Esophagus squamous epithelium (tissue), 5 donors: ENCODE results near the gene PRKN. TPM values are rescaled to one million over a fixed set of nuclear protein-coding genes. Genes with fewer than 3 reads are reported as not detected.

Experiments used
- DNase-seq: peaks from one replicate; lab custom pipeline; 2025; lab: John Stamatoyannopoulos, UW
- H3K27ac ChIP-seq, 4 donors: fragments of 200-600 bp; sonication (generic); one replicate each; pipeline ENCODE4 v1.5.1; 2016 to 2019; ENCODE audit warnings: mild to moderate bottlenecking in 1 of 4
- H3K27me3 ChIP-seq, 4 donors: fragments of 200-600 bp; sonication (generic); 1 replicate in 3 of 4; 2 replicates in 1 of 4; pipeline versions ENCODE4 v1.5.1 to v1.6.0; 2017 to 2021; ENCODE audit warnings: antibody characterized with exemption in 1 of 4
- H3K36me3 ChIP-seq, 3 donors: fragments of 200-600 bp; sonication (generic); one replicate each; pipeline ENCODE4 v1.5.1; 2016 to 2019
- H3K4me1 ChIP-seq, 3 donors: fragments of 200-600 bp; sonication (generic); one replicate each; pipeline ENCODE4 v1.5.1; 2017 to 2019
- H3K4me3 ChIP-seq, 4 donors: fragments of 200-600 bp; sonication (generic); 1 replicate in 3 of 4; 2 replicates in 1 of 4; pipeline ENCODE4 v1.5.1; 2016 to 2019; ENCODE audit warnings: mild to moderate bottlenecking in 2 of 4, moderate library complexity in 1 of 4
- H3K9me3 ChIP-seq, 3 donors: fragments of 200-600 bp; sonication (generic); one replicate each; pipeline ENCODE4 v1.5.1; 2016 to 2019
- POLR2A ChIP-seq, 4 donors: fragments of 450-650 bp; IDR thresholded peaks; one replicate each; pipeline ENCODE4 v1.6.1; 2017; ENCODE audit warnings: antibody characterized with exemption in 4 of 4, mild to moderate bottlenecking in 4 of 4, moderate library complexity in 3 of 4
- WGBS, 2 donors: methylation state at CpG; one replicate each; pipeline ENCODE4 v1.1.5; 2018; 5-methylcytosine and 5-hydroxymethylcytosine counted together
- intact Hi-C: fragments of 100-400 bp; cut with DNase I; formaldehyde crosslinking; loops from one replicate; pipeline ENCODE4 v1.15.0; 2022
- total RNA-seq, 4 donors: library from RNA; depleted of rRNA; stranded (reverse); fragments of >200 nt; gene quantifications; one replicate each; pipeline ENCODE4 v1.1.0, GENCODE V29; 2016
- TF ChIP-seq, protein P1 (sequence below), 6 experiments: fragments of 450-650 bp in 4 of 6; fragments of 200-600 bp in 2 of 6; sonication (generic) in 2 of 6; IDR thresholded peaks; one replicate each; pipeline ENCODE4 v1.5.1; 2016 to 2019; ENCODE audit warnings: antibody characterized with exemption in 6 of 6, mild to moderate bottlenecking in 4 of 6, moderate library complexity in 4 of 6
- donor health status: DM: yes; HTN: yes; CAD: no.

PRKN gene
- total RNA-seq, 4 donors from 2014 or later: 0.70 to 5.5 (median 2.2) TPM

DNA sequence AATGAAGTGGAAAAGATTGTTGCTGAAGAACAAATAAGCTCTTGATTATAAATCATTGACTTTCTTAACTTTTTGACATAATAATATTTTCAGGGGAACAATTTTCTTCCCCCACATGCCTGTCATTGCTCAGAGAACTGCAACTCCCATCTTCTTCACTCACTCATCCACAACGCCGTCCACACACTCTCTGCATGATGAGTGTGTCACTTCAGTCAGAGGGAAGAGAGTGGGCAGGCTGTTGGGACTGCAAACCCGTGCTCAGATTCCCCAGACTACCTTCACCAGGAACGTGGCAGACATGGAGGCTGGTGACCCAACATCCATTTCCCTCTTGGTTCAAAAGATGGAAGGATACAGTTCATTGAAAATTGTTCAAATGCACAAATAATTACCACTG, 650.8 kb downstream of the PRKN start:
- intact Hi-C loops: no loop called here
- H3K9me3 ChIP-seq: no peaks in the 10 kb centered on the region
- no peak overlapping the region for H3K4me3 ChIP-seq
- no peak for TF ChIP-seq POLR2A (IDR thresholded peaks at IDR 0.05)
- DNase-seq: no peak
- H3K36me3 ChIP-seq: no peaks in the 10 kb centered on the region
- H3K4me1 ChIP-seq: no peaks in the 10 kb centered on the region
- no peaks in the 10 kb centered on the region for H3K27me3 ChIP-seq
- WGBS, 2 donors: 77 to 79% methylated on average over 4 of the region's 4 CpGs
- H3K27ac ChIP-seq: no peak overlapping the region

DNA sequence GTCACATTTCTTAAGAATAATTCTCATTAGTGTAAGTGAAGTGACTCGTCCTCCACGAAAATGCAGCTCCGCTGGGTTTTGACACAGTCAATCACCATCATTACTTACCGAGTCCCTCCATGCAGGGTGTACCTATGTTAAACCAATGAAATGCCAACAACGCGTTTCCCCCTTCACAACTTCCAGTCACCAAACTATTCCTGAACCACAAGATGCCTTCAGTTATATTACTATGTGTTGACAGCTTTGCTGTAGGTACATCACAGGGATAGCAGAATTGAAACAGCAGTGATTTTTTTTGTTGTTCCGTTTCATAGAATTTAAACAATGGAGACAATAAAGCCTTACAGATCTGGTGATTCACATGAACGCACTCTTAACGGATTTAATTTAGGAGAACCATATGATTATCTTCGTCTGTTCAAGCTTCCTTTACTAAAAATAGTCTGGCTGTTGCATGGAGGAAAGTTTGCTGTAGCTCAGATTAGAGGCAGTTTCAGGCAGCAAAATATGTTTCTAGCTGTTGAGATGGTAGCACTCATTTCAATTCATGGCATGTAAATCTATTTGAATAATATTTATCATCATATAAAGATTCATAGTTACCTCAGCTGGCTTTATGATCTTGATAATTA, 652.8 kb downstream of the PRKN start:
- H3K4me1 ChIP-seq: no peaks in the 10 kb centered on the region
- no peak overlapping the region for H3K27ac ChIP-seq
- TF ChIP-seq, protein P1, sequence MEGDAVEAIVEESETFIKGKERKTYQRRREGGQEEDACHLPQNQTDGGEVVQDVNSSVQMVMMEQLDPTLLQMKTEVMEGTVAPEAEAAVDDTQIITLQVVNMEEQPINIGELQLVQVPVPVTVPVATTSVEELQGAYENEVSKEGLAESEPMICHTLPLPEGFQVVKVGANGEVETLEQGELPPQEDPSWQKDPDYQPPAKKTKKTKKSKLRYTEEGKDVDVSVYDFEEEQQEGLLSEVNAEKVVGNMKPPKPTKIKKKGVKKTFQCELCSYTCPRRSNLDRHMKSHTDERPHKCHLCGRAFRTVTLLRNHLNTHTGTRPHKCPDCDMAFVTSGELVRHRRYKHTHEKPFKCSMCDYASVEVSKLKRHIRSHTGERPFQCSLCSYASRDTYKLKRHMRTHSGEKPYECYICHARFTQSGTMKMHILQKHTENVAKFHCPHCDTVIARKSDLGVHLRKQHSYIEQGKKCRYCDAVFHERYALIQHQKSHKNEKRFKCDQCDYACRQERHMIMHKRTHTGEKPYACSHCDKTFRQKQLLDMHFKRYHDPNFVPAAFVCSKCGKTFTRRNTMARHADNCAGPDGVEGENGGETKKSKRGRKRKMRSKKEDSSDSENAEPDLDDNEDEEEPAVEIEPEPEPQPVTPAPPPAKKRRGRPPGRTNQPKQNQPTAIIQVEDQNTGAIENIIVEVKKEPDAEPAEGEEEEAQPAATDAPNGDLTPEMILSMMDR (IDR thresholded peaks at IDR 0.05): no peak
- no peak for TF ChIP-seq POLR2A (IDR thresholded peaks at IDR 0.05)
- intact Hi-C loops: no loop called here
- H3K27me3 ChIP-seq: no peaks in the 10 kb centered on the region
- WGBS, 2 donors: 74 to 76% methylated on average over 10 of the region's 10 CpGs
- H3K9me3 ChIP-seq: peaks cover 0 to 7% (median 0%) of the 10 kb centered on the region in 3 donors
- no peak for DNase-seq
- H3K4me3 ChIP-seq: no peak overlapping the region
- no peaks in the 10 kb centered on the region for H3K36me3 ChIP-seq

DNA sequence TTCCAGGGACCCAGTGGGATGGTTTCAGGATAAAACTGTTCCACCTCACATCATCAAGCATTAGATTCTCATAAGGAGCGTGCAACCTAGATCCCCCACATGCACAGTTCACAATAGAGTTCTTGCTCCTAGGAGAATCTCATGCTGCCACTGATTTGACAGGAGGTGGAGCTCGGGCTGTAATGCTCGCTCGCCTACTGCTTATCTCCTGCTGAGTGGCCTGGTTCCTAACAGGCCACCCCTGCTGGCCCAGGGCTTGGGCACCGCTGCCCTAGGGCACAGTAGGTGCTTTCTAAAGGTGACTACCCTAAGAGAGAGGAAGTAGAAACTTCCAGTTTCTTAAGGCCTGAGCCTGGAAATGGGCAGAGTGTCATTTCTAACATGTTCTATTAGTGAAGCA, 656.9 kb downstream of the PRKN start:
- no peak for TF ChIP-seq POLR2A (IDR thresholded peaks at IDR 0.05)
- TF ChIP-seq, protein P1 (IDR thresholded peaks at IDR 0.05): no peak
- H3K27ac ChIP-seq: no peak overlapping the region
- intact Hi-C loops: no loop called here
- H3K4me1 ChIP-seq: no peaks in the 10 kb centered on the region
- WGBS, 2 donors: 59 to 100% methylated on average over 1 to 5 of the region's 5 CpGs
- peaks cover 0 to 8% (median 0%) of the 10 kb centered on the region in 3 donors for H3K9me3 ChIP-seq
- no peak for DNase-seq
- no peaks in the 10 kb centered on the region for H3K36me3 ChIP-seq
- no peak overlapping the region for H3K4me3 ChIP-seq
- H3K27me3 ChIP-seq: no peaks in the 10 kb centered on the region

DNA sequence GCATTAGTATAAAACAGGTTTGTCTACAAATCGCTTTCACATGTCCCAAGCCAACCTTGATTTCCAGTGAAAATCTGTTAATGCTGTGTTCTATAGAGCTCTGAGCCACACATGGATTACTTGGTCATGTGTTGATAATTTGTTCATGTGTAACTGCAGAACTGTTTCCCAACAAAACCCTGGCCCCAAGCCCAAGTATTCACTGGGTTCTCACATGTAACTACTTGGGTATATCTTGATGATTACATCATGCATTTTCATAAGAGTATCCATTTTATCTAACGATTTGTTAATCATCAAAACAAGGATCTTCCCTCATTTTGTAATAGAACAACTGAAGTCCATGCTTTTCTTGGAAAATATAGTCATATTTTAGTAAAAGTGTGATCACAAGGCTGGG, 657.6 kb downstream of the PRKN start:
- no peaks in the 10 kb centered on the region for H3K36me3 ChIP-seq
- no peak for TF ChIP-seq POLR2A (IDR thresholded peaks at IDR 0.05)
- TF ChIP-seq, protein P1 (IDR thresholded peaks at IDR 0.05): no peak
- no peak overlapping the region for H3K27ac ChIP-seq
- no peaks in the 10 kb centered on the region for H3K27me3 ChIP-seq
- DNase-seq: no peak
- H3K4me3 ChIP-seq: no peak overlapping the region
- 81 to 90% methylated on average over 2 of the region's 2 CpGs for WGBS, 2 donors
- intact Hi-C loops: no loop called here
- H3K4me1 ChIP-seq: no peaks in the 10 kb centered on the region
- H3K9me3 ChIP-seq: peaks cover 0 to 8% (median 0%) of the 10 kb centered on the region in 3 donors

DNA sequence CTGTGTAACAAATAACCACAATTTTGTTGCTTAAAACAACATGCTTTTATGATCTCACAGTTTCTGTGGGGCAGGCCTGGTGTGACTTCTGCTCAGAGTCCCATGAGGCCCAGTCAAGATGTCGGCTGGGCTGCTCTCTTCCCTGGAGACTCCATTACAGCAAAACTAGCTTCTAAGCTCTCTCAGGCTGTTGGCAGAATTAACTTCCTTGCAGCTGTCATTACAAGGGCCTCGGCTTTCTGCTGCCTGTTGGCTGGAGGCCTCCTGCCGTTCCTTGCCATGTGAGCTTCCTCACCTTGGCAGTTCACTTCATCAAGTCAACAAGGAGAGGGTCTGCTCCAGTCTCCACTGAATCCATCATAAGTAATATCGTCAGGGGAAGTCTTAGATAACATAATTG, 659.2 kb downstream of the PRKN start:
- WGBS, 2 donors: 57 to 62% methylated on average over 4 of the region's 4 CpGs
- Histone ChIP-seq H3K27ac (no peak overlapping the region), H3K4me1 (no peaks in the 10 kb centered on the region), H3K27me3 (no peaks in the 10 kb centered on the region), H3K9me3 (peaks cover 0 to 8% (median 0%) of the 10 kb centered on the region in 3 donors), H3K4me3 (no peak overlapping the region), H3K36me3 (no peaks in the 10 kb centered on the region)
- intact Hi-C loops: no loop called here
- no peak for DNase-seq
- no peak for TF ChIP-seq POLR2A (IDR thresholded peaks at IDR 0.05)
- TF ChIP-seq, protein P1 (IDR thresholded peaks at IDR 0.05): no peak
